Erythroblast (primary cell): ENCODE data around the gene DPP8.

Source experiments
- GATA1 ChIP-seq: IDR thresholded peaks from 2 replicates; pipeline ENCODE4 v1.6.1; 2011; ENCODE audit warnings: low read depth, mild to moderate bottlenecking, control low read depth, low read length, moderate library complexity
- POLR2A ChIP-seq: IDR thresholded peaks from 2 replicates; pipeline ENCODE4 v1.6.1; 2011; ENCODE audit warnings: mild to moderate bottlenecking, low read length

- no peak for TF ChIP-seq POLR2A
- TF ChIP-seq GATA1, result no peak
Observed at GRCh38 chr15:65556622-65557021, 39.1 kb upstream of the DPP8 start.
